Measurements from ENCODE around the gene ARHGAP28.

Gene ARHGAP28

DNA sequence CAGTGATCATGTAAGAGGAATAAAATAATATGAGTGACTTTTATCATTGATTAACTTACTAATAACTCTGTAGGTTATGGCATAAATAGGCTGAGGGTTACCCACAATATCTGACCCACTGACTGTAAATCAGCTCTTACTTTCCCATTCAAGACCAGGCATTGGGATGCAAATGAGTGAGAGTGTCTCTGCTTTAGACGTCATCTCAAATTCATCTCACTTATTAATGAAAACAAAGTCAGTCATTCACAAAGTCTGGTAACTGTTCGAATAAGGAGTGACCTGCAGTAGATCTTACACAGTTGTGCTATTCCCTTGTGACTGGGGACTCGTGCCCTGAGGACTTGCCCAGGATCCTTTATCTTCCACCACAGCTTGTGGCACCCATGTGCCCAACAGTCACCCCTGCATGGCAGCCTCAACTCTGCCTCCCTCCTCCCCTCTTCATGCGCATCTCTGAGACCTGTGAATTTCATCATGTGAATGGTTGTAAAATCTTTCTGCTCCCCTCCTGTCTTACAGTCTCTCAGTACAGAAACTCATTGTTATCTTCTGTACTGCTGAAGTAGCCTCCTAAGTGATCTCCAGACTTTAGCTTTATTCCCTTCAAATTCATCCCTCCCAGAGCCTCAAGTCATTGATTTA lies 131.4 kb downstream of the ARHGAP28 start:
- no peak for DNase-seq (ENCODE audit: low read depth in 1 of 2, low spot score in 1 of 2)
- no peak overlapping the region for H3K4me3 ChIP-seq (replicated peaks; ENCODE audit: insufficient read depth, low read length)
- no peaks in the 10 kb centered on the region for H3K27me3 ChIP-seq (ENCODE audit: insufficient read depth, poor library complexity, severe bottlenecking)
- TF ChIP-seq GABPA (IDR thresholded peaks at IDR 0.05; ENCODE audit: low read depth) (no peak), SPI1 (IDR thresholded peaks at IDR 0.05; ENCODE audit: borderline replicate concordance, low read depth) (no peak), POLR2AphosphoS5 (IDR thresholded peaks at IDR 0.05; ENCODE audit: low read depth) (no peak)
- TF ChIP-seq, protein P1, sequence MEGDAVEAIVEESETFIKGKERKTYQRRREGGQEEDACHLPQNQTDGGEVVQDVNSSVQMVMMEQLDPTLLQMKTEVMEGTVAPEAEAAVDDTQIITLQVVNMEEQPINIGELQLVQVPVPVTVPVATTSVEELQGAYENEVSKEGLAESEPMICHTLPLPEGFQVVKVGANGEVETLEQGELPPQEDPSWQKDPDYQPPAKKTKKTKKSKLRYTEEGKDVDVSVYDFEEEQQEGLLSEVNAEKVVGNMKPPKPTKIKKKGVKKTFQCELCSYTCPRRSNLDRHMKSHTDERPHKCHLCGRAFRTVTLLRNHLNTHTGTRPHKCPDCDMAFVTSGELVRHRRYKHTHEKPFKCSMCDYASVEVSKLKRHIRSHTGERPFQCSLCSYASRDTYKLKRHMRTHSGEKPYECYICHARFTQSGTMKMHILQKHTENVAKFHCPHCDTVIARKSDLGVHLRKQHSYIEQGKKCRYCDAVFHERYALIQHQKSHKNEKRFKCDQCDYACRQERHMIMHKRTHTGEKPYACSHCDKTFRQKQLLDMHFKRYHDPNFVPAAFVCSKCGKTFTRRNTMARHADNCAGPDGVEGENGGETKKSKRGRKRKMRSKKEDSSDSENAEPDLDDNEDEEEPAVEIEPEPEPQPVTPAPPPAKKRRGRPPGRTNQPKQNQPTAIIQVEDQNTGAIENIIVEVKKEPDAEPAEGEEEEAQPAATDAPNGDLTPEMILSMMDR (IDR thresholded peaks at IDR 0.05; ENCODE audit: insufficient read depth, low read length) = no peak
- TF ChIP-seq, protein P2, sequence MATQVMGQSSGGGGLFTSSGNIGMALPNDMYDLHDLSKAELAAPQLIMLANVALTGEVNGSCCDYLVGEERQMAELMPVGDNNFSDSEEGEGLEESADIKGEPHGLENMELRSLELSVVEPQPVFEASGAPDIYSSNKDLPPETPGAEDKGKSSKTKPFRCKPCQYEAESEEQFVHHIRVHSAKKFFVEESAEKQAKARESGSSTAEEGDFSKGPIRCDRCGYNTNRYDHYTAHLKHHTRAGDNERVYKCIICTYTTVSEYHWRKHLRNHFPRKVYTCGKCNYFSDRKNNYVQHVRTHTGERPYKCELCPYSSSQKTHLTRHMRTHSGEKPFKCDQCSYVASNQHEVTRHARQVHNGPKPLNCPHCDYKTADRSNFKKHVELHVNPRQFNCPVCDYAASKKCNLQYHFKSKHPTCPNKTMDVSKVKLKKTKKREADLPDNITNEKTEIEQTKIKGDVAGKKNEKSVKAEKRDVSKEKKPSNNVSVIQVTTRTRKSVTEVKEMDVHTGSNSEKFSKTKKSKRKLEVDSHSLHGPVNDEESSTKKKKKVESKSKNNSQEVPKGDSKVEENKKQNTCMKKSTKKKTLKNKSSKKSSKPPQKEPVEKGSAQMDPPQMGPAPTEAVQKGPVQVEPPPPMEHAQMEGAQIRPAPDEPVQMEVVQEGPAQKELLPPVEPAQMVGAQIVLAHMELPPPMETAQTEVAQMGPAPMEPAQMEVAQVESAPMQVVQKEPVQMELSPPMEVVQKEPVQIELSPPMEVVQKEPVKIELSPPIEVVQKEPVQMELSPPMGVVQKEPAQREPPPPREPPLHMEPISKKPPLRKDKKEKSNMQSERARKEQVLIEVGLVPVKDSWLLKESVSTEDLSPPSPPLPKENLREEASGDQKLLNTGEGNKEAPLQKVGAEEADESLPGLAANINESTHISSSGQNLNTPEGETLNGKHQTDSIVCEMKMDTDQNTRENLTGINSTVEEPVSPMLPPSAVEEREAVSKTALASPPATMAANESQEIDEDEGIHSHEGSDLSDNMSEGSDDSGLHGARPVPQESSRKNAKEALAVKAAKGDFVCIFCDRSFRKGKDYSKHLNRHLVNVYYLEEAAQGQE (IDR thresholded peaks at IDR 0.05; ENCODE audit: insufficient replicate concordance, low read depth) = no peak
- H3K27ac ChIP-seq (replicated peaks) = no peak overlapping the region

DNA sequence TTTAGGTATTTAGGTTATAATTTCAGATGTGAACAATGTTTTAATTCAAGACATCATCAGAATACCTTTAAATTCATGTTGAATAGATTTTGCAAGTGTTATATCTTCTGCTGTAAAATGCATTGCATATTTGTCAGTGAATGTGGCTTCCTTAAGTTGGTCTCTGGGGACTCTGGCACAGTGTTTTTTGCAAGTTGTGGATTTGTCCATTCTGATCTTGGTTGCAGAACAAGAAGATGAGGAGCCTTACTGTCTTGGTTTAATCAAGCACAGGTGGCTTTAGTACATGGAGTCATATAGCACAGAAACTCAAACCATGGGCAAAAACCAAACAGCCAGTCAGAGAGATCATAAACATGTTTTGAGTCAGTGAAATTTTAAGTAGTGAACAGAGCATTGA lies 135.7 kb downstream of the ARHGAP28 start:
- no peak for TF ChIP-seq POLR2AphosphoS5 (IDR thresholded peaks at IDR 0.05; ENCODE audit: low read depth)
- TF ChIP-seq, protein P1 (IDR thresholded peaks at IDR 0.05; ENCODE audit: insufficient read depth, low read length) = no peak
- TF ChIP-seq GABPA (IDR thresholded peaks at IDR 0.05; ENCODE audit: low read depth) = no peak
- TF ChIP-seq, protein P2 (IDR thresholded peaks at IDR 0.05; ENCODE audit: insufficient replicate concordance, low read depth) = no peak
- no peak for TF ChIP-seq SPI1 (IDR thresholded peaks at IDR 0.05; ENCODE audit: borderline replicate concordance, low read depth)
- no peak for DNase-seq (ENCODE audit: low read depth in 1 of 2, low spot score in 1 of 2)
- Histone ChIP-seq H3K27ac (replicated peaks) (no peak overlapping the region), H3K27me3 (ENCODE audit: insufficient read depth, poor library complexity, severe bottlenecking) (no peaks in the 10 kb centered on the region), H3K4me3 (replicated peaks; ENCODE audit: insufficient read depth, low read length) (no peak overlapping the region)

DNA sequence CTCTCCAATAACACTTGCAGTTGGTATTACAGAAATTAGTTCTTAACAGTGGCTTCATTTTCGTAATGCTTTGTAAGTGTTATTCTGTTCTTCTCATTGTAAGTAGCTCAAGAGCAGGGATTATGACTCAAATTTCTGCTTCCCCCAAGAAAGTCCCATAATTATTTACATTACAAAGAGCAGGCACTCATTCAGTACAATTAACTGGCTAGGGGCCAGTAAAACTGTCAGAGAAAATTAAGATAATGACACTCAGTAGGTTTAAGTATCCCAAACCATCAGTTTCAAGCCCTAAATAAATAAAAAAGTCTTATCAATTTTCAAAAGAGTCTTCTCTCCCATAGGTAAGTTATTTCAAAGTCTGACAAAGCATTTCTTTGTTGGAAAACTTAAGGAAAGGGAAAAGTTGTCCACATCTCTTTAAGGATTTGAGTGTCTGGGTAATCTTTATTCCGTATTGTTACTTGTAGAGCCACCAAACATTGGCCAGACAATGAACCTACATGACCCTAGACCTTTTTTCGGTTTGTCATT lies 137.1 kb downstream of the ARHGAP28 start:
- H3K27ac ChIP-seq (replicated peaks) = no peak overlapping the region
- TF ChIP-seq, protein P1 (IDR thresholded peaks at IDR 0.05; ENCODE audit: insufficient read depth, low read length) = no peak
- TF ChIP-seq, protein P2 (IDR thresholded peaks at IDR 0.05; ENCODE audit: insufficient replicate concordance, low read depth) = no peak
- H3K27me3 ChIP-seq (ENCODE audit: insufficient read depth, poor library complexity, severe bottlenecking) = no peaks in the 10 kb centered on the region
- no peak overlapping the region for H3K4me3 ChIP-seq (replicated peaks; ENCODE audit: insufficient read depth, low read length)
- no peak for DNase-seq (ENCODE audit: low read depth in 1 of 2, low spot score in 1 of 2)
